Choroid plexus epithelial cell (primary cell): ENCODE measurements around the gene LLCFC1.

ENCODE experiments used
- DNase-seq: peaks from one replicate; pipeline ENCODE4 v3.0.0-alpha.2; 2010; ENCODE audit warnings: low read depth
- H3K4me3 ChIP-seq: 2 replicates; pipeline ENCODE4 v1.5.1; 2011; ENCODE audit warnings: low read depth, mild to moderate bottlenecking, control low read depth, low read length, moderate library complexity
- TF ChIP-seq, protein P1 (sequence below): conservative IDR thresholded peaks from 2 replicates; pipeline ENCODE4 v1.5.1; 2011; ENCODE audit warnings: low read depth, mild to moderate bottlenecking, control low read depth, inconsistent platforms, low read length, moderate library complexity

LLCFC1 gene

DNA sequence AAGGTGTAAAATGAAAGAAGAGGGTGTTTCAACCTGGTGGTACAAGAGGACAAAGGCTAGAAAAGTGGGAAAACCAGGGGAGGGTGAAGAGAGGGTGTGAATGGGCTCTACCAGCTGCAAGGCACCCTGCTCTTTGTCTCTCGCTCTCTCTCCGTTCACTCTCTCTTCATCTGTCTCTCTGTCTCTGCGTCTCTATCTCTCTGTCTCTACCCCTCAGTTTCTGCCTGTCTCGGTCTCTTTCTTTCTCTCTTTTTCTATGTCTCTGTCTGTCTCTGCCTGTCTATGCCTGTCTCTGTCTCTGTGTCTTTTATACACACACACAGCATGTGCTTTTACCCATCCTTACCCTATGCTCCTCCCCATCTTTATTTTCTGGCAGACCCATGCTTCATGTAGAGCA lies 673 bp upstream of the LLCFC1 start:
- no peak for DNase-seq
- TF ChIP-seq, protein P1, sequence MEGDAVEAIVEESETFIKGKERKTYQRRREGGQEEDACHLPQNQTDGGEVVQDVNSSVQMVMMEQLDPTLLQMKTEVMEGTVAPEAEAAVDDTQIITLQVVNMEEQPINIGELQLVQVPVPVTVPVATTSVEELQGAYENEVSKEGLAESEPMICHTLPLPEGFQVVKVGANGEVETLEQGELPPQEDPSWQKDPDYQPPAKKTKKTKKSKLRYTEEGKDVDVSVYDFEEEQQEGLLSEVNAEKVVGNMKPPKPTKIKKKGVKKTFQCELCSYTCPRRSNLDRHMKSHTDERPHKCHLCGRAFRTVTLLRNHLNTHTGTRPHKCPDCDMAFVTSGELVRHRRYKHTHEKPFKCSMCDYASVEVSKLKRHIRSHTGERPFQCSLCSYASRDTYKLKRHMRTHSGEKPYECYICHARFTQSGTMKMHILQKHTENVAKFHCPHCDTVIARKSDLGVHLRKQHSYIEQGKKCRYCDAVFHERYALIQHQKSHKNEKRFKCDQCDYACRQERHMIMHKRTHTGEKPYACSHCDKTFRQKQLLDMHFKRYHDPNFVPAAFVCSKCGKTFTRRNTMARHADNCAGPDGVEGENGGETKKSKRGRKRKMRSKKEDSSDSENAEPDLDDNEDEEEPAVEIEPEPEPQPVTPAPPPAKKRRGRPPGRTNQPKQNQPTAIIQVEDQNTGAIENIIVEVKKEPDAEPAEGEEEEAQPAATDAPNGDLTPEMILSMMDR = no peak

DNA sequence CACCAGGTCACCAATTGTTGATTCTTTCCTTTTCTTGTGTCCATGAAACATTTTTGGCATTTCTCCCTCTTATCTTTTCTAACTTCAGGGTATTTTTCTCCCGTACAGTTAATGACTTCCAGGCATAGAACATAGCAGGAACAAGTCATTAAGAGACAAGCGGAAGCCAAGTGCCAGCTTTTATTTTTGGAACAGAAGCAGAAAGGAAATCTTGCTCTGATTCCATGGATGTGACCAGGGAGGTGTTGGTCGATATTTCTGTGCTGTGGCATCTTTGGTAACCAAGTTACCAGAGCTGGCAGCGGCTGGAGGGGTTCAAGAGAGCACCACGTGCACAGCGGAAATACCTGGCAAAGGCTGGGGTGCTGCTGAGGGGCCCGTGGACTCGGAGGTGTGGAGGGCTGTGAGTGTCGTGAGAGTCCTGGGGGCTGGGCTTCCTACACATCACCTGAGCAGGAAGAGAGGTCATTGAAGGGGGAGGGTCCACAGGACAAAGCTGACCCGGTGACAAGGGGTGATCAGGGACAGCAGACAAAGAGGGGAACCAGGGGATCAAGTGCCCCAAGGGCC lies 1.8 kb downstream of the LLCFC1 start:
- DNase-seq = no peak
- no peak overlapping the region for H3K4me3 ChIP-seq
- TF ChIP-seq, protein P1 = no peak

More for the DNA sequence above, 673 bp upstream of the LLCFC1 start:
- H3K4me3 ChIP-seq = no peak overlapping the region

DNA sequence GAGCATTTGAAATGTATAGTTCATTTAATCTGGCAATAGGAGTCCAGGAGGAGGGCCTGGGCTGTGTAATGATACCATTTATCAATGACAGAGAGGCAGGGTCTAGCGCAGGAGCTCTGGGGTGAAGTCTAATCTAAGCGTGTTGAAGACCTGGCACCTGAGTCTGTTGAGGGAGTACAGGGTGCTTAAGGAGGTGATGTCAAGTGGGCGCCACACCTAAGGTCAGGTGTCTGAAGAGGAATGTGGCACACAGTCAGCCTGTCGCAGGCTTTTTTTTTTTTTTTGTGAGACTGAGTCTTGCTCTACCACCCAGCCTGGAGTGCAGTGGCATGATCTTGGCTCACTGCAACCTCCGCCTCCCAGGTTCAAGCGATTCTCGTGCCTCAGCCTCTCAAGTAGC lies 2.3 kb downstream of the LLCFC1 start:
- no peak for DNase-seq
- H3K4me3 ChIP-seq = no peak overlapping the region
- TF ChIP-seq, protein P1 = no peak

DNA sequence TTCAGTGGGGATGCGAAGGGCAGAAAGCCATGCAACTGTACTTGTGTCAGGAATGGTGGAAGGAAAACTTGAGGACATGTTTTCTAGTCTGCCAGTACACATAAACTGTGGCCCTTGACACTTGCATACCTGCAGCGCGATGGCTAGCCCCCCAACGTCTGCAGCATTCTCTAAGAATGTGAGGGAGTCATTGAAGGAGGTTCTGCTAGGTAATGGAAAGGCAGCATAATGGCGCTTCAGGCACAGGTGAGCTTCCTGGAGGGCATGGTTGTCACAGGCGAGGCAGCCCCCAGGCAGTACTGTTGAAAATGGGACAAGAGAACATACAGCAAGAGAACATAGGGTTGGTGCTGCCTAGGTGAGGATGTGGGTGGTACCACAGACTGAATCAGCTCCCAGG lies 3.5 kb downstream of the LLCFC1 start:
- TF ChIP-seq, protein P1 = no peak
- DNase-seq = no peak
- H3K4me3 ChIP-seq = no peak overlapping the region

DNA sequence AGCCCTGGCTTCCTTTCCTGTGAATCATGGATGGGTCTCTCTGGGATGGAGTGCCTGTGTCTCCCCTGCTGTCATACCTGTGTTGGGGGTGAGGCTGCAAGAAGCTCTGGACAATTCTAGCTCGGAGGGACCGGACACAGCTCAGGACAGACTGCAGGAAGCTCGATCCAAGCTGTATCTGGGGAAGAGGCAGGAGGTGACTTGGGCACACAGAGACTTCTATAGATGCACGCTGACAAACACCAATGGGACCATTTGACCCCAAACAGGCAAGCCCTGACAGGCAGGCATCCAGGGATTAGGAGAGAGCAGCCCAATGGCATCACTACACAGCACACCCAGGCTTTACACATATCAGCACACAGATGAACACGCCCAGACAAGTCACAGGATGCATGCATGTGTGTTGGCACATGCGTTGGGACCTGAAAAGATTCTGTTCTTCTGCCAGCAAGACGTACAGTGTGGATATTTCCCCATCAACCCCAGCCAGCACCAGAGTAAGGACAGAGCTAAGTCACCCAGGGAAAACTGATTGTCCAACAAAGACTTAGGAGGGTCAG lies 4.5 kb downstream of the LLCFC1 start:
- H3K4me3 ChIP-seq = no peak overlapping the region
- TF ChIP-seq, protein P1 = no peak
- DNase-seq = no peak

DNA sequence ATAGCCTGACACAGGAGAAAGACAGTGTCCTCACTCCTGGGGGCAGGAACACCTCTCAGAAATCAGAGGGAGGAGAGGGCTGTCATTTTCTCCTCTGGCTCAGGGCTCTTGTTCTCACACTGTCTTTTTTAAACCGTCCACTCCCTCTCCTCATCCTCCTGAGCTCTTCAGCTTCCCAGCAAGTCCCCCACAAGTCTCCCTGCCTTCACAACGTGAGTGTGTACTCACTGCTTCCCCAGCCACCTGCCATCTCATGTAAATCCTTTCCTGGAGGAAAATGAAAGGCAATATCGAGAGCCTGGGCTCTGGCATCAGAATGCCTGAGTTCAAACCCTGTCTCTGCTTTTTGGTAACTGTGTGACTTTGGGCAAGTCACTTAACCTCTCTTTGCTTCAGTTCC lies 5.7 kb downstream of the LLCFC1 start:
- H3K4me3 ChIP-seq = no peak overlapping the region
- TF ChIP-seq, protein P1 = no peak
- DNase-seq = no peak

DNA sequence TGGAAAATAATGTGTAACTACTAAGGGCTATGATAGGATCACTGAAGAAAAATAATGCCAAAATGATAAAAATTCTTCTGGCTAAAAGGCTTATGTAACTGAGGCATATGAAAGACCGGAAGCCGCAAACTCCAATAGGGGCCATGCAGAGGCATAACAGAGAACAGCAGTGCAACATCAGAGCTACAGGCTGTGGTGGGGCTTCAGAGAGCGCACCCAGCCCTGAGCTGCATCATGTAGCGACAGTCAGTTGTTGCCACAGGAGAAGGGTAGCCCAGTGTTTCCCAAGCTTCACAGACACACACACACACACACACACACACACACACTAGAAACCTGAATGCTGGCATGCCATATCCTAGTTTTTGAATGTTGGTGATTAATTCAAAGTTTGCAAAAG lies 9.3 kb downstream of the LLCFC1 start:
- TF ChIP-seq, protein P1 = no peak
- H3K4me3 ChIP-seq = no peak overlapping the region
- DNase-seq = no peak
